GM23248 (cell line): ENCODE data around the gene USP20. TPM values are rescaled to one million over a fixed set of nuclear protein-coding genes. Genes with fewer than 3 reads are reported as not detected.

Source experiments
- DNase-seq: peaks from one replicate; pipeline ENCODE4 v3.0.0-alpha.2; 2015
- H2AFZ ChIP-seq: fragments of 200-600 bp; sonication (generic); 2 replicates; pipeline ENCODE4 v1.6.1; 2016; ENCODE audit warnings: antibody characterized with exemption
- H3F3A ChIP-seq: fragments of 200-600 bp; sonication (generic); 2 replicates; pipeline ENCODE4 v1.6.1; 2016; ENCODE audit warnings: mild to moderate bottlenecking, antibody characterized with exemption, mixed run types; ENCODE audit not compliant: insufficient read depth
- H3K27ac ChIP-seq: fragments of 200-600 bp; sonication (generic); 2 replicates; pipeline ENCODE4 v1.5.1; 2016; ENCODE audit warnings: mild to moderate bottlenecking
- H3K27me3 ChIP-seq: fragments of 200-600 bp; sonication (generic); replicated peaks from 2 replicates; pipeline ENCODE4 v1.6.1; 2016; ENCODE audit warnings: mild to moderate bottlenecking; ENCODE audit not compliant: insufficient read depth
- H3K36me3 ChIP-seq: fragments of 200-600 bp; sonication (generic); 2 replicates; pipeline ENCODE4 v1.6.1; 2016; ENCODE audit warnings: low read depth, mild to moderate bottlenecking
- H3K4me1 ChIP-seq: fragments of 200-600 bp; sonication (generic); 2 replicates; pipeline ENCODE4 v1.6.1; 2016; ENCODE audit warnings: mild to moderate bottlenecking; ENCODE audit not compliant: insufficient read depth
- H3K4me2 ChIP-seq: fragments of 200-600 bp; sonication (generic); one replicate; pipeline ENCODE4 v1.6.1; 2016; ENCODE audit warnings: mild to moderate bottlenecking; ENCODE audit not compliant: unreplicated experiment
- H3K4me3 ChIP-seq: fragments of 200-600 bp; sonication (generic); 2 replicates; pipeline ENCODE4 v1.5.1; 2016; ENCODE audit warnings: mild to moderate bottlenecking
- H3K79me2 ChIP-seq: fragments of 200-600 bp; sonication (generic); 2 replicates; pipeline ENCODE4 v1.6.1; 2016; ENCODE audit warnings: mild to moderate bottlenecking; ENCODE audit not compliant: insufficient read depth
- H3K9ac ChIP-seq: fragments of 200-600 bp; sonication (generic); 2 replicates; pipeline ENCODE4 v1.6.1; 2016; ENCODE audit warnings: mild to moderate bottlenecking
- H3K9me2 ChIP-seq: fragments of 200-600 bp; sonication (generic); 2 replicates; pipeline ENCODE4 v1.6.1; 2016; ENCODE audit warnings: mixed run types, mild to moderate bottlenecking, moderate library complexity; ENCODE audit not compliant: insufficient read depth
- H3K9me3 ChIP-seq: fragments of 200-600 bp; sonication (generic); one replicate; pipeline ENCODE4 v1.6.1; 2017; ENCODE audit warnings: low read depth
- H4K20me1 ChIP-seq: fragments of 200-600 bp; sonication (generic); 2 replicates; pipeline ENCODE4 v1.6.0; 2016; ENCODE audit not compliant: insufficient read depth
- EZH2 ChIP-seq: fragments of 200-600 bp; sonication (generic); IDR thresholded peaks from 2 replicates; pipeline ENCODE4 v1.6.1; 2018; ENCODE audit warnings: antibody characterized with exemption, mild to moderate bottlenecking; ENCODE audit not compliant: insufficient read depth, poor library complexity, severe bottlenecking
- EZH2phosphoT487 ChIP-seq: fragments of 200-600 bp; sonication (generic); IDR thresholded peaks from 2 replicates; pipeline ENCODE4 v1.6.1; 2018; ENCODE audit warnings: antibody characterized with exemption, moderate library complexity, mild to moderate bottlenecking, low read depth; ENCODE audit not compliant: insufficient read depth
- WGBS, 2 experiments: methylation state at CpG; one replicate each; pipeline ENCODE4 v1.1.6; 2015 to 2017; ENCODE audit warnings: low lambda C conversion rate in 2 of 2, low coverage in 1 of 2; ENCODE audit errors: missing lambda C conversion rate in 2 of 2; 5-methylcytosine and 5-hydroxymethylcytosine counted together
- in situ Hi-C: fragments of 300-500 bp; cut with MboI; formaldehyde crosslinking; loops from 2 replicates; pipeline ENCODE4 v1.15.0; 2020
- polyA plus RNA-seq: library from polyadenylated mRNA; unstranded; fragments of >200 nt; fragmentation: Nextera tagmentation; extraction: Ambion mirVana; gene quantifications from 2 replicates; pipeline ENCODE4 v1.2.1, GENCODE V29; 2016
- total RNA-seq: library from RNA; depleted of rRNA; stranded (reverse); fragments of >200 nt; shearing (Covaris generic); gene quantifications from 2 replicates; pipeline ENCODE4 v1.2.3, GENCODE V29; 2014

The USP20 gene
- total and polyA plus RNA-seq, 2 experiments from 2014 or later: 10.3 to 15.8 TPM

DNA sequence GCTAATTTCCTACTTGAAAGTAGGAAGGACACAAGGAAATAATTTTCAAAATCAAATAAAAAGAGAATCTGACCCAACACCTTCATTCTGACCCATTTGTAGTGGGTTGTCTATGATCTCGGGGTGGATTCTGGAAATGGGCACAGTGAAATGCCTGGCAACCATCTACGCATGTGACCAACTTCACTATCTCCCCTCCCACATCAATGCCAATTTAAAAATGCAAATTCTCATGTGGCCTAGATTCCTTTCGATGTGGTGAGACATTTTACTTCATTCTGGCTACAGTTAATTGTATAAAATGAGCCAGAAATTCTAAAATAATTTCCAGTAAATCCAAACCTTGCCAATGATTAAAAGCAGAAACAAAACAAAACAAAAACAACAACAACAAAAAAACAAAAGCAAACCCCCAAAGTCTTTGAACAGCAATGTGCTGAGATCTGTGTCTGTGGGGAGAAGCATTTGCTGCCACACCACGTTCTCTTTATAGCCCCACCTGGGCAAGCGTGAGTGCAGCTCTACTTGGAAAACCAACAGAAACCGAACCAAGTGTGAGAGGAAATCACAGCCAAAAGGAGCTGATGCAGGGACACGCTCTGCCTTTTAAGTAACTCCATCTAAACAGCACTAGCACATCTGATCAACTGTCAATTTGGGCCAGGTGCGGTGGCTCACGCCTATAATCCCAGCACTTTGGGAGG, 59.0 kb downstream of the USP20 start:
- Histone ChIP-seq H3K4me2 (no peak overlapping the region), H3K9me3 (no peaks in the 10 kb centered on the region), H3K9me2 (no peaks in the 10 kb centered on the region), H3K36me3 (peaks cover 6% of the 10 kb centered on the region; the same call in 1 of the 2 replicates), H3K27ac (no peak overlapping the region), H2AFZ (no peak overlapping the region), H3K27me3 (no peaks in the 10 kb centered on the region), H3F3A (no peaks in the 10 kb centered on the region), H4K20me1 (no peaks in the 10 kb centered on the region), H3K9ac (no peak overlapping the region), H3K4me1 (no peaks in the 10 kb centered on the region), H3K79me2 (no peaks in the 10 kb centered on the region), H3K4me3 (no peak overlapping the region)
- DNase-seq: no peak
- 58 to 63% methylated on average over 9 of the region's 9 CpGs for WGBS, 2 experiments
- in situ Hi-C loops: loop anchor here (25.0 kb wide), 3 partner anchors 168 to 443 kb away; partner anchors contain the start of gene GPR107
- TF ChIP-seq EZH2phosphoT487 (no peak), EZH2 (no peak)

DNA sequence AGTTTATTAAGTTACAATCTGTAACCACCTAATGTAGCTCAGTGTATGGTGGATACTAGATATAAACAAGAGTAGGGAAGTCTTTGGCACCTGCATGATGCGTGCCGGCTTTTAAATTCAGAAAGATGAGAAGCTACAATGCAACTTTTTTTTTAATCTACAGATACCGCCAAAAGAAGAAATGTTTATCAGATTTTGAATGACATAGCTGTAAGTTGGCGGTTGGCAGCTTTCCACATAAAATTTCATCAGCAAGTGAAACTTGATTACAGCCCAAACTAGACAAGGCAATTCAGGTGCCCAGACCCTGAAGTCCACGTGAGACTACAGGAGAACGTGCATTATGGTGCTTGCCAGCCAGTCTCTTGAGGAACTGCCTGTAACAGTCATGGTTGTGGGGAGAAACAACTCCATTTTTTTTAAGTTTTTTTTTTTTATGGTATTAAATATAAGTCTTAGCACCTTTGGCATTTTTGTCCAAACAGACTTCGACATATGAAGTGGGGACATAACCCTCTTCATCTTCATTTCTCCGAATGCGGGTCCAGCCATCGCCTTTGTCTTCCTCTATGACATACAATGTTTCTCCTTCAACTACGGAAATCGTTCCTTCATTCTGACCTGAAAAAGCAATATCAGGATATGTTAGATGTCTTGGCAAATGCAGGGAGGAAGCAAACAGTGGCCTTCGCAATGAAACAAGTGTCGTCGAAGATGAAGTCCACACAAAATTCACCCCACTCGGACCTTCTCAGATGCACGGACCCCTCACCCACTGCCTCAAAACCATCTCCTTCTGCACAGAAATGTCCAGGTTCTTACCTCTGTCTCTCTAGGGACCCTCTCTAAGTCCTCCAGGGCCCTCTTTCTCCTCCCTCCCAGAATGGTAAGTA, 60.4 kb downstream of the USP20 start:
- H2AFZ ChIP-seq: no peak overlapping the region
- H3F3A ChIP-seq: no peaks in the 10 kb centered on the region
- no peaks in the 10 kb centered on the region for H4K20me1 ChIP-seq
- H3K9ac ChIP-seq: no peak overlapping the region
- H3K9me2 ChIP-seq: no peaks in the 10 kb centered on the region
- 96% methylated on average over 17 of the region's 17 CpGs for WGBS, 2 experiments
- no peak overlapping the region for H3K4me3 ChIP-seq
- no peak overlapping the region for H3K27ac ChIP-seq
- H3K27me3 ChIP-seq: no peaks in the 10 kb centered on the region
- H3K36me3 ChIP-seq: peaks cover 6% of the 10 kb centered on the region; the same call in 1 of the 2 replicates
- H3K9me3 ChIP-seq: no peaks in the 10 kb centered on the region
- H3K4me1 ChIP-seq: no peaks in the 10 kb centered on the region
- in situ Hi-C loops: loop anchor here (25.0 kb wide), 3 partner anchors 167 to 442 kb away; partner anchors contain the start of gene GPR107
- TF ChIP-seq EZH2phosphoT487 (no peak), EZH2 (no peak)
- DNase-seq: no peak
- H3K4me2 ChIP-seq: no peak overlapping the region
- H3K79me2 ChIP-seq: no peaks in the 10 kb centered on the region

DNA sequence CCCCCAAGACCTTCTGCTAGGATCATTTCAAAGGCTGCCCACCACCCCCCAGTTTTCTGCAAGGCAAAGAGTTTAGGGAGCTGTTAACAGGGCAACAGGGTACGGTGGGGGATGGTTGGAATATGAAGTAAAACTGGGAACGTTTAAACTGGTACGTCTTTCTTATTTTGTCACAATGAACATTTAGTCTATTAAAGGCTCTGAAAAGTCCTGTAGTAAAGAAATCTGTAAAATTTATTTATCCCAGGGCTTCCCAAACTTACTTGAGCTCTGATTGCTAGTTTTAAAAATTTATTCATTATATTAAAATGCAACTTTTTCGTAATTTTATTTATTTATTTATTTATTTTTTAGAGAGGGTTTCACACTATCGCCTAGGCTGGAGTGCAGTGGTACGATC, 62.0 kb downstream of the USP20 start:
- Histone ChIP-seq H3K9me3 (no peaks in the 10 kb centered on the region), H3K9ac (no peak overlapping the region), H3K27me3 (no peaks in the 10 kb centered on the region), H4K20me1 (no peaks in the 10 kb centered on the region), H3K4me1 (no peaks in the 10 kb centered on the region), H3F3A (no peaks in the 10 kb centered on the region), H3K4me2 (no peak overlapping the region), H3K36me3 (peaks cover 6% of the 10 kb centered on the region; the same call in 1 of the 2 replicates), H3K79me2 (no peaks in the 10 kb centered on the region), H2AFZ (no peak overlapping the region), H3K9me2 (no peaks in the 10 kb centered on the region), H3K27ac (no peak overlapping the region), H3K4me3 (no peak overlapping the region)
- TF ChIP-seq EZH2phosphoT487 (no peak), EZH2 (no peak)
- WGBS, 2 experiments: 93 to 96% methylated on average over 6 of the region's 6 CpGs
- DNase-seq: no peak
- in situ Hi-C loops: loop anchor here (25.0 kb wide), 3 partner anchors 165 to 440 kb away; partner anchors contain the start of gene GPR107

DNA sequence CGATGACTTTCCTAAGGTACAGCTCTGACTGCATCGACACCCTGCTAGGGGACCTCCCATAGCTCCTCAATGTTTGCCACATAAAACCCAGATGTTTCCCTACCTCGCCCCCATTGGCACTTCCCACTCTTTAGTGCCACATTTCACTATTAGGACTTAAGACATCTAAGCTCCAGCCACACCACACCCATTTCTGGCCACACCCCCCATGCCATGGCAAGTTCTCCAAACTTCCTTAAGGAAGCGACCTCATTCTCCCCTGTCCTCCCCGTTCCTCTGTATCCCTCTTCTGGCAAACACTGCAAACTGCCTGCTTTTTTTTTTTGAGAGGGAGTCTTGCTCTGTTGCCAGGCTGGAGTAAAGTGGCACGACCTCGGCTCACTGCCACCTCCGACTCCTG, 62.9 kb downstream of the USP20 start:
- Histone ChIP-seq H3K9ac (no peak overlapping the region), H3K4me1 (no peaks in the 10 kb centered on the region), H3K9me3 (no peaks in the 10 kb centered on the region), H3K4me2 (no peak overlapping the region), H2AFZ (no peak overlapping the region), H3K9me2 (no peaks in the 10 kb centered on the region), H4K20me1 (no peaks in the 10 kb centered on the region), H3K27me3 (no peaks in the 10 kb centered on the region), H3K79me2 (no peaks in the 10 kb centered on the region), H3K36me3 (peaks cover 6% of the 10 kb centered on the region; the same call in 1 of the 2 replicates), H3F3A (no peaks in the 10 kb centered on the region), H3K4me3 (no peak overlapping the region), H3K27ac (no peak overlapping the region)
- peak; percentile 39 for DNase-seq
- TF ChIP-seq EZH2phosphoT487 (no peak), EZH2 (no peak)
- 80 to 81% methylated on average over 8 of the region's 8 CpGs for WGBS, 2 experiments
- in situ Hi-C loops: loop anchor here (25.0 kb wide), 3 partner anchors 164 to 439 kb away; partner anchors contain the start of gene GPR107
